NB4 (cell line): ENCODE measurements around the gene ACOXL.

ENCODE experiments used
- CTCF ChIP-seq: IDR thresholded peaks from one replicate; pipeline ENCODE4 v1.5.1; 2012; ENCODE audit warnings: low read depth, low read length
- POLR2A ChIP-seq: IDR thresholded peaks from 2 replicates; pipeline ENCODE4 v1.6.1; 2011; ENCODE audit warnings: mild to moderate bottlenecking; ENCODE audit not compliant: insufficient read length; ENCODE audit errors: extremely low read depth

GRCh38 chr2:111048856-111049768 lies 316.7 kb downstream of the ACOXL start:
- TF ChIP-seq POLR2A, result no peak
- no peak for TF ChIP-seq CTCF
